ENCODE measurements around the gene CCNL1.

CCNL1 gene

GRCh38 chr3:157149136-157149696 lies 10.7 kb downstream of the CCNL1 start:
- peaks cover 3% of the 10 kb centered on the region for H4K20me1 ChIP-seq (ENCODE audit: insufficient read depth, low read length)
- no peaks in the 10 kb centered on the region for H3K9me2 ChIP-seq (ENCODE audit: low read depth, low read length)
- H3K27ac ChIP-seq (ENCODE audit: low read depth, low read length, poor library complexity, severe bottlenecking) = no peak overlapping the region
- H3K9ac ChIP-seq (ENCODE audit: low read length) = no peak overlapping the region
- H3K9me3 ChIP-seq (ENCODE audit: low read length) = no peaks in the 10 kb centered on the region
- H2AFZ ChIP-seq (ENCODE audit: low read length) = no peak overlapping the region
- H3K4me1 ChIP-seq (ENCODE audit: insufficient read depth, low read length, severe bottlenecking) = peaks cover 10% of the 10 kb centered on the region
- H3K79me2 ChIP-seq (ENCODE audit: insufficient read depth, low read length) = peaks cover 15% of the 10 kb centered on the region
- peaks cover 33% of the 10 kb centered on the region for H3F3A ChIP-seq (ENCODE audit: insufficient read depth, low read length)
- no peak overlapping the region for H3K4me3 ChIP-seq (ENCODE audit: low read depth, low read length, poor library complexity, severe bottlenecking)
- peaks cover 100% of the 10 kb centered on the region for H3K36me3 ChIP-seq (ENCODE audit: insufficient read depth, low read length)
- TF ChIP-seq CTCF (IDR thresholded peaks at IDR 0.05; ENCODE audit: low read length) = no peak
- TF ChIP-seq EZH2 (IDR thresholded peaks at IDR 0.05; ENCODE audit: borderline replicate concordance, low read length) = no peak
- no peak overlapping the region for H3K4me2 ChIP-seq (ENCODE audit: low read length)
- H3K27me3 ChIP-seq (ENCODE audit: insufficient read depth, low read length) = no peaks in the 10 kb centered on the region

- Histone ChIP-seq H4K20me1 (ENCODE audit: insufficient read depth, low read length) (no peaks in the 10 kb centered on the region; the same call in 1 of the 2 replicates), H3K27ac (ENCODE audit: low read depth, low read length, poor library complexity, severe bottlenecking) (no peak overlapping the region), H3F3A (ENCODE audit: insufficient read depth, low read length) (peaks cover 37% of the 10 kb centered on the region), H3K4me3 (ENCODE audit: low read depth, low read length, poor library complexity, severe bottlenecking) (no peak overlapping the region), H2AFZ (ENCODE audit: low read length) (no peak overlapping the region), H3K79me2 (ENCODE audit: insufficient read depth, low read length) (0 out of 2 replicates have a peak, but pooled peaks cover 7% of the 10 kb centered on the region), H3K9ac (ENCODE audit: low read length) (no peak overlapping the region), H3K36me3 (ENCODE audit: insufficient read depth, low read length) (peaks cover 100% of the 10 kb centered on the region), H3K27me3 (ENCODE audit: insufficient read depth, low read length) (no peaks in the 10 kb centered on the region), H3K4me2 (ENCODE audit: low read length) (no peak overlapping the region), H3K9me3 (ENCODE audit: low read length) (no peaks in the 10 kb centered on the region), H3K9me2 (ENCODE audit: low read depth, low read length) (no peaks in the 10 kb centered on the region), H3K4me1 (ENCODE audit: insufficient read depth, low read length, severe bottlenecking) (peaks cover 17% of the 10 kb centered on the region)
- TF ChIP-seq CTCF (IDR thresholded peaks at IDR 0.05; ENCODE audit: low read length) = no peak
- no peak for TF ChIP-seq EZH2 (IDR thresholded peaks at IDR 0.05; ENCODE audit: borderline replicate concordance, low read length)
Measured at GRCh38 chr3:157148196-157148889, 11.6 kb downstream of the CCNL1 start.

GRCh38 chr3:157147099-157147803 lies 12.7 kb downstream of the CCNL1 start:
- TF ChIP-seq EZH2 (IDR thresholded peaks at IDR 0.05; ENCODE audit: borderline replicate concordance, low read length) = no peak
- no peak for TF ChIP-seq CTCF (IDR thresholded peaks at IDR 0.05; ENCODE audit: low read length)

More at GRCh38 chr3:157147099-157147803, 12.7 kb downstream of the CCNL1 start:
- Histone ChIP-seq H3K27me3 (ENCODE audit: insufficient read depth, low read length) (no peaks in the 10 kb centered on the region), H4K20me1 (ENCODE audit: insufficient read depth, low read length) (no peaks in the 10 kb centered on the region), H3K4me1 (ENCODE audit: insufficient read depth, low read length, severe bottlenecking) (peaks cover 28% of the 10 kb centered on the region), H3K9me3 (ENCODE audit: low read length) (no peaks in the 10 kb centered on the region), H3K4me3 (ENCODE audit: low read depth, low read length, poor library complexity, severe bottlenecking) (no peak overlapping the region), H3K27ac (ENCODE audit: low read depth, low read length, poor library complexity, severe bottlenecking) (no peak overlapping the region), H2AFZ (ENCODE audit: low read length) (no peak overlapping the region), H3K79me2 (ENCODE audit: insufficient read depth, low read length) (no peaks in the 10 kb centered on the region), H3K36me3 (ENCODE audit: insufficient read depth, low read length) (peaks cover 92% of the 10 kb centered on the region), H3K9ac (ENCODE audit: low read length) (no peak overlapping the region), H3K9me2 (ENCODE audit: low read depth, low read length) (no peaks in the 10 kb centered on the region), H3K4me2 (ENCODE audit: low read length) (no peak overlapping the region), H3F3A (ENCODE audit: insufficient read depth, low read length) (peaks cover 39% of the 10 kb centered on the region)
